Ovary (tissue), 9 donors: Measurements from ENCODE around the gene OSER1. TPM values are rescaled to one million over a fixed set of nuclear protein-coding genes. Genes with fewer than 3 reads are reported as not detected.

ENCODE experiments used
- DNase-seq, 5 donors: peaks; one replicate each; pipeline ENCODE4 v3.0.0-alpha.2; 2019 to 2020
- H3K27ac ChIP-seq, 2 donors: fragments of 200-600 bp; one replicate each; pipeline versions ENCODE4 v1.5.1 to v1.8.0; 2019 to 2022
- H3K27me3 ChIP-seq: fragments of 200-600 bp; one replicate; pipeline ENCODE4 v1.8.0; 2022
- H3K36me3 ChIP-seq: fragments of 200-600 bp; sonication (generic); one replicate; pipeline ENCODE4 v1.5.1; 2019
- H3K4me1 ChIP-seq: one replicate; pipeline ENCODE4 v1.8.1; 2013; ENCODE audit warnings: mild to moderate bottlenecking, moderate library complexity; ENCODE audit not compliant: insufficient read depth
- H3K4me3 ChIP-seq: fragments of 200-600 bp; sonication (generic); one replicate; pipeline ENCODE4 v1.5.1; 2017
- H3K9me3 ChIP-seq, 2 donors: fragments of 200-600 bp in 1 of 2; sonication (generic) in 1 of 2; one replicate each; pipeline versions ENCODE4 v1.5.1 to v1.8.1; 2013 to 2019; ENCODE audit warnings: mild to moderate bottlenecking in 1 of 2, moderate library complexity in 1 of 2
- EP300 ChIP-seq: sonication (generic); formaldehyde crosslinking; IDR thresholded peaks from one replicate; pipeline ENCODE4 v1.6.1; 2017; ENCODE audit warnings: antibody characterized with exemption
- POLR2A ChIP-seq: fragments of 450-650 bp; IDR thresholded peaks from one replicate; pipeline ENCODE4 v1.6.1; 2017; ENCODE audit warnings: antibody characterized with exemption, mild to moderate bottlenecking, moderate library complexity
- WGBS, 3 donors: extraction: QIAGEN DNeasy Blood & Tissue Kit in 1 of 3; methylation state at CpG; one replicate each; pipeline versions ENCODE4 v1.1.5 to v1.1.7; 2013 to 2017; 5-methylcytosine and 5-hydroxymethylcytosine counted together
- intact Hi-C, 4 donors: fragments of 100-400 bp; cut with DNase I; formaldehyde crosslinking; loops; one replicate each; pipeline versions ENCODE4 v1.11.0 to v1.15.1; 2022 to 2023
- polyA plus RNA-seq, 2 donors: library from polyadenylated mRNA; stranded (reverse); fragments of 200-250 nt in 1 of 2; fragments of 350-450 nt in 1 of 2; fragmentation: Illumina TruSeq in 1 of 2; extraction: RNeasy Lipid Tissue Mini Kit (QIAGEN cat#74804) in 1 of 2; gene quantifications; one replicate each; pipeline ENCODE4 v1.2.3, GENCODE V29; 2013 to 2014
- total RNA-seq, 7 donors: library from RNA; depleted of rRNA in 2 of 7; stranded (reverse); fragments of >200 nt in 2 of 7; fragmentation: NEBNext Ultra II Directional in 3 of 7; extraction: Animal tissue kit (Norgen Biotek cat#: 25700) in 3 of 7; gene quantifications; one replicate each; pipeline versions ENCODE4 v1.1.0 to v1.2.4, GENCODE V29; 2016 to 2023
- TF ChIP-seq, protein P1 (sequence below), 3 donors: fragments of 450-650 bp in 2 of 3; fragments of 200-600 bp in 1 of 3; IDR thresholded peaks; one replicate each; pipeline versions ENCODE4 v1.5.1 to v1.8.0; 2016 to 2022; ENCODE audit warnings: antibody characterized with exemption in 3 of 3, mild to moderate bottlenecking in 1 of 3
- donor health status: DM: no; HTN: no; CAD: no; lungs with moderate emphysema.
- donor health status: DM: no; HTN: no; CAD: no.
- donor health status: Bipolar disorder and iron deficiency.
- donor health status: DM: yes; HTN: yes; CAD: no.
- donor health status: DM: no; HTN: no; CAD: no.
- donor health status: DM: yes; HTN: yes; CAD: no.

The OSER1 gene
- total and polyA plus RNA-seq, 9 donors = 27.7 to 55.3 (median 39.5) TPM

- intact Hi-C loops = loop anchor here in 1 of 4 donors (5.0 kb wide), 1 partner anchor 158 kb away; no protein-coding TSS in a partner anchor
- WGBS, 3 donors = 89 to 91% (median 89%) methylated on average over 5 of the region's 5 CpGs
These were observed 14.1 kb upstream of the OSER1 start for GRCh38 chr20:44224637-44225036.

DNA sequence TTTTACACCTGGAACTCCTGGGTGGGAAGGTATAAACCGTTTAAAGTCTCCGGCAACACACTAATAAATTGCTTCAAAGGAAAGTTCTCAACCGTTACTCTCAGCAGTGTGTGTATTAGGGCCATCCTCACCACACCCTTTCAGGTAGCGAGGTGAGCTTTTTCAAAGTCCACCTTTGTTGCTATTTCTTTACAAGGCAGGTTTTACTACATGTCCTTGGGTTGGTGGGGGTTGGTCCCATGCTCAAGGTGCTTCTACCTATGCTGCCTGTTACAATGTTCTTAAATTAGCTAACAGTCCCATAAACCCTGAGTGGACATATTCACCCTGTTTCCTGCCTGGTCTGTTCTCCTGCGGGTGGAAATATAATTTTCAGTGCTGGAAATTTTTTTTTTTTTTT is 13.2 kb upstream of the OSER1 start:
- Histone ChIP-seq H3K27ac (no peak overlapping the region), H3K27me3 (no peaks in the 10 kb centered on the region), H3K4me1 (peaks cover 3% of the 10 kb centered on the region), H3K36me3 (no peaks in the 10 kb centered on the region), H3K9me3 (no peaks in the 10 kb centered on the region), H3K4me3 (no peak overlapping the region)
- 79 to 81% (median 79%) methylated on average over 5 of the region's 5 CpGs for WGBS, 3 donors
- no peak for DNase-seq
- TF ChIP-seq, protein P1, sequence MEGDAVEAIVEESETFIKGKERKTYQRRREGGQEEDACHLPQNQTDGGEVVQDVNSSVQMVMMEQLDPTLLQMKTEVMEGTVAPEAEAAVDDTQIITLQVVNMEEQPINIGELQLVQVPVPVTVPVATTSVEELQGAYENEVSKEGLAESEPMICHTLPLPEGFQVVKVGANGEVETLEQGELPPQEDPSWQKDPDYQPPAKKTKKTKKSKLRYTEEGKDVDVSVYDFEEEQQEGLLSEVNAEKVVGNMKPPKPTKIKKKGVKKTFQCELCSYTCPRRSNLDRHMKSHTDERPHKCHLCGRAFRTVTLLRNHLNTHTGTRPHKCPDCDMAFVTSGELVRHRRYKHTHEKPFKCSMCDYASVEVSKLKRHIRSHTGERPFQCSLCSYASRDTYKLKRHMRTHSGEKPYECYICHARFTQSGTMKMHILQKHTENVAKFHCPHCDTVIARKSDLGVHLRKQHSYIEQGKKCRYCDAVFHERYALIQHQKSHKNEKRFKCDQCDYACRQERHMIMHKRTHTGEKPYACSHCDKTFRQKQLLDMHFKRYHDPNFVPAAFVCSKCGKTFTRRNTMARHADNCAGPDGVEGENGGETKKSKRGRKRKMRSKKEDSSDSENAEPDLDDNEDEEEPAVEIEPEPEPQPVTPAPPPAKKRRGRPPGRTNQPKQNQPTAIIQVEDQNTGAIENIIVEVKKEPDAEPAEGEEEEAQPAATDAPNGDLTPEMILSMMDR (IDR thresholded peaks at IDR 0.05) = no peak
- no peak for TF ChIP-seq POLR2A
- TF ChIP-seq EP300 = no peak
- intact Hi-C loops = loop anchor here in 1 of 4 donors (5.0 kb wide), 1 partner anchor 159 kb away; no protein-coding TSS in a partner anchor

More at GRCh38 chr20:44224637-44225036, 14.1 kb upstream of the OSER1 start:
- Histone ChIP-seq H3K27me3 (no peaks in the 10 kb centered on the region), H3K4me3 (no peak overlapping the region), H3K9me3 (no peaks in the 10 kb centered on the region), H3K4me1 (no peaks in the 10 kb centered on the region), H3K27ac (no peak overlapping the region), H3K36me3 (no peaks in the 10 kb centered on the region)
- DNase-seq = no peak
- no peak for TF ChIP-seq POLR2A
- TF ChIP-seq, protein P1 (IDR thresholded peaks at IDR 0.05) = no peak
- TF ChIP-seq EP300 = no peak

GRCh38 chr20:44222633-44223368 is 12.2 kb upstream of the OSER1 start:
- no peak overlapping the region for H3K4me3 ChIP-seq
- TF ChIP-seq POLR2A (no peak), EP300 (no peak)
- TF ChIP-seq, protein P1 (IDR thresholded peaks at IDR 0.05) = no peak
- DNase-seq = no peak
- H3K9me3 ChIP-seq = no peaks in the 10 kb centered on the region
- WGBS, 3 donors = 59 to 62% (median 60%) methylated on average over 7 of the region's 7 CpGs
- H3K27ac ChIP-seq = no peak overlapping the region
- H3K4me1 ChIP-seq = peaks cover 3% of the 10 kb centered on the region
- no peaks in the 10 kb centered on the region for H3K27me3 ChIP-seq
- no peaks in the 10 kb centered on the region for H3K36me3 ChIP-seq
- intact Hi-C loops = loop anchor here in 1 of 4 donors (5.0 kb wide), 1 partner anchor 160 kb away; no protein-coding TSS in a partner anchor

GRCh38 chr20:44222027-44222426 is 11.5 kb upstream of the OSER1 start:
- Histone ChIP-seq H3K27me3 (no peaks in the 10 kb centered on the region), H3K9me3 (no peaks in the 10 kb centered on the region), H3K36me3 (no peaks in the 10 kb centered on the region), H3K27ac (no peak overlapping the region), H3K4me1 (peaks cover 3% of the 10 kb centered on the region), H3K4me3 (no peak overlapping the region)
- intact Hi-C loops = loop anchor here in 1 of 4 donors (5.0 kb wide), 1 partner anchor 160 kb away; no protein-coding TSS in a partner anchor
- TF ChIP-seq, protein P1 (IDR thresholded peaks at IDR 0.05) = no peak
- TF ChIP-seq EP300 (no peak), POLR2A (no peak)
- 86 to 95% (median 87%) methylated on average over 5 of the region's 5 CpGs for WGBS, 3 donors
- DNase-seq = no peak
